ENCODE measurements around the gene WHAMM.

Gene WHAMM

DNA sequence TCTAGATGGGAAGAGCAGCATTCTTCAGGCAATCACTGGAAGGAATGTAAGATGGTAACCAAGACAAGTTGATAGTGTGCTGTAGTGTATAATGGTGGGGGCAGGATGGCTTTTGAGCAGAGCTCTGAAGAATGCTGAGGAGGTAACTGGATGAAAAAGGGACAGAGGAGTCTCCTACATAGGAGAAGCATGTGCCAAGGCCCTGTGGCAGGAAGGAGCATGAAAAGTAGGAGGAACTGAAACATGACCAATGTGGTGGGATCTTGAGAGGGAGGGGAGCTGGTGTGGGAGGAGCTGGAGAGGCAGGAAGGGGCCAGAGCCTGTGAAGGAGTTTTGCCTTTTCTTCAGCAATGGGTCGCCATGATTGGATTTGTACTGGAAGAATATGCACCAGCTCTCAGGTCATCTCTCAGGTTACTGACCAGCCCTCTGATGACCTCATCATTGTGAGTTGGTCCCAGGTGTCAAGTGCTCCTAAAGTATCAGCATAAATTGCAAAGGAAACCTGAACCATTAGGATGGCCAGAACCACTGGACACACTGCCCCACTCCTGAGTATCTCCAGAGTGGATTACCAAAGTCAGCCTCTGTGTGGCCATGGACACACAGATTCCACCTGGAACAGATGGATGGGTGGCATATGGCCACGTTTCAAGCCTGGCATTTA is 42.1 kb upstream of the WHAMM start:
- H3K4me3 Mint-ChIP-seq: no peak overlapping the region
- TF ChIP-seq, protein P1, sequence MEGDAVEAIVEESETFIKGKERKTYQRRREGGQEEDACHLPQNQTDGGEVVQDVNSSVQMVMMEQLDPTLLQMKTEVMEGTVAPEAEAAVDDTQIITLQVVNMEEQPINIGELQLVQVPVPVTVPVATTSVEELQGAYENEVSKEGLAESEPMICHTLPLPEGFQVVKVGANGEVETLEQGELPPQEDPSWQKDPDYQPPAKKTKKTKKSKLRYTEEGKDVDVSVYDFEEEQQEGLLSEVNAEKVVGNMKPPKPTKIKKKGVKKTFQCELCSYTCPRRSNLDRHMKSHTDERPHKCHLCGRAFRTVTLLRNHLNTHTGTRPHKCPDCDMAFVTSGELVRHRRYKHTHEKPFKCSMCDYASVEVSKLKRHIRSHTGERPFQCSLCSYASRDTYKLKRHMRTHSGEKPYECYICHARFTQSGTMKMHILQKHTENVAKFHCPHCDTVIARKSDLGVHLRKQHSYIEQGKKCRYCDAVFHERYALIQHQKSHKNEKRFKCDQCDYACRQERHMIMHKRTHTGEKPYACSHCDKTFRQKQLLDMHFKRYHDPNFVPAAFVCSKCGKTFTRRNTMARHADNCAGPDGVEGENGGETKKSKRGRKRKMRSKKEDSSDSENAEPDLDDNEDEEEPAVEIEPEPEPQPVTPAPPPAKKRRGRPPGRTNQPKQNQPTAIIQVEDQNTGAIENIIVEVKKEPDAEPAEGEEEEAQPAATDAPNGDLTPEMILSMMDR (IDR thresholded peaks at IDR 0.05): no peak
- no peak for DNase-seq
- H3K9me3 Mint-ChIP-seq: no peaks in the 10 kb centered on the region
- H3K4me1 Mint-ChIP-seq: peaks cover 12% of the 10 kb centered on the region
- H3K27me3 Mint-ChIP-seq (ENCODE audit: low read depth, poor library complexity): peaks cover 14% of the 10 kb centered on the region
- peaks cover 11% of the 10 kb centered on the region for H3K36me3 Mint-ChIP-seq (ENCODE audit: low read depth)
- H3K27ac Mint-ChIP-seq: no peak overlapping the region

- DNase-seq: no peak
- Mint-ChIP-seq H3K4me1 (peaks cover 10% of the 10 kb centered on the region), H3K27me3 (ENCODE audit: low read depth, poor library complexity) (peaks cover 20% of the 10 kb centered on the region), H3K9me3 (no peaks in the 10 kb centered on the region), H3K4me3 (no peak overlapping the region), H3K27ac (no peak overlapping the region), H3K36me3 (ENCODE audit: low read depth) (peaks cover 11% of the 10 kb centered on the region)
- TF ChIP-seq, protein P1 (IDR thresholded peaks at IDR 0.05): no peak
Measured at GRCh38 chr15:82768414-82769054, 40.9 kb upstream of the WHAMM start.

GRCh38 chr15:82771789-82772607 is 37.4 kb upstream of the WHAMM start:
- Mint-ChIP-seq H3K27ac (no peak overlapping the region), H3K36me3 (ENCODE audit: low read depth) (peaks cover 11% of the 10 kb centered on the region), H3K4me3 (no peak overlapping the region), H3K4me1 (peaks cover 6% of the 10 kb centered on the region), H3K27me3 (ENCODE audit: low read depth, poor library complexity) (peaks cover 19% of the 10 kb centered on the region), H3K9me3 (peaks cover 9% of the 10 kb centered on the region)
- no peak for DNase-seq
- TF ChIP-seq, protein P1 (IDR thresholded peaks at IDR 0.05): no peak

DNA sequence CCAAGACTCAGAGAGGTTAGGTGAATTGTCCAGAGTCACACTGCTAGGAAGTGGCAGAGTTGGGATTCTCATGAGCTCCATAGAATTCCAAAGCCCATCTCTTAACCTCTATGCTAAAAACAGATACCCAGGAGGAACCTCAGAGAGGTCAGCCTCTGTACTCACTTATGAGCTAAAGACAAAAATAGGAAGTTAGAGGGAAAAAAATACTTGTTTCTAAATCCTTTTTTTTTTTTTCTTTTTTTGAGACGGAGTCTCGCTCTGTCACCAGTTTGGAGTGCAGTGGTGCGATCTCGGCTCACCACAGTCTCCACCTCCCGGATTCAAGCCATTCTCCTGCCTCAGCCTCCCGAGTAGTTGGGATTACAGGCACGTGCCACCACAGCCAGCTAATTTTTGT is 34.9 kb upstream of the WHAMM start:
- no peak for DNase-seq
- Mint-ChIP-seq H3K9me3 (peaks cover 10% of the 10 kb centered on the region), H3K27me3 (ENCODE audit: low read depth, poor library complexity) (peaks cover 22% of the 10 kb centered on the region), H3K4me1 (peaks cover 6% of the 10 kb centered on the region), H3K36me3 (ENCODE audit: low read depth) (peaks cover 4% of the 10 kb centered on the region), H3K4me3 (no peak overlapping the region), H3K27ac (no peak overlapping the region)
- TF ChIP-seq, protein P1 (IDR thresholded peaks at IDR 0.05): no peak

GRCh38 chr15:82778755-82779154 is 30.7 kb upstream of the WHAMM start:
- H3K27me3 Mint-ChIP-seq (ENCODE audit: low read depth, poor library complexity): peaks cover 12% of the 10 kb centered on the region
- no peak overlapping the region for H3K27ac Mint-ChIP-seq
- H3K36me3 Mint-ChIP-seq (ENCODE audit: low read depth): peaks cover 4% of the 10 kb centered on the region
- TF ChIP-seq, protein P1 (IDR thresholded peaks at IDR 0.05): no peak
- H3K4me3 Mint-ChIP-seq: no peak overlapping the region
- H3K4me1 Mint-ChIP-seq: no peaks in the 10 kb centered on the region
- no peak for DNase-seq
- H3K9me3 Mint-ChIP-seq: peaks cover 10% of the 10 kb centered on the region

Data from nephron progenitor cell (in vitro differentiated cells).